ENCODE data around the gene TMEM201. TPM values are rescaled to one million over a fixed set of nuclear protein-coding genes. Genes with fewer than 3 reads are reported as not detected.
A peak's percentile ranks its signal among the peaks of the same experiment; 100 is the strongest.

TMEM201 gene, protein sequence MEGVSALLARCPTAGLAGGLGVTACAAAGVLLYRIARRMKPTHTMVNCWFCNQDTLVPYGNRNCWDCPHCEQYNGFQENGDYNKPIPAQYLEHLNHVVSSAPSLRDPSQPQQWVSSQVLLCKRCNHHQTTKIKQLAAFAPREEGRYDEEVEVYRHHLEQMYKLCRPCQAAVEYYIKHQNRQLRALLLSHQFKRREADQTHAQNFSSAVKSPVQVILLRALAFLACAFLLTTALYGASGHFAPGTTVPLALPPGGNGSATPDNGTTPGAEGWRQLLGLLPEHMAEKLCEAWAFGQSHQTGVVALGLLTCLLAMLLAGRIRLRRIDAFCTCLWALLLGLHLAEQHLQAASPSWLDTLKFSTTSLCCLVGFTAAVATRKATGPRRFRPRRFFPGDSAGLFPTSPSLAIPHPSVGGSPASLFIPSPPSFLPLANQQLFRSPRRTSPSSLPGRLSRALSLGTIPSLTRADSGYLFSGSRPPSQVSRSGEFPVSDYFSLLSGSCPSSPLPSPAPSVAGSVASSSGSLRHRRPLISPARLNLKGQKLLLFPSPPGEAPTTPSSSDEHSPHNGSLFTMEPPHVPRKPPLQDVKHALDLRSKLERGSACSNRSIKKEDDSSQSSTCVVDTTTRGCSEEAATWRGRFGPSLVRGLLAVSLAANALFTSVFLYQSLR
- 36.7 and 38.7 TPM in 2 replicates for total RNA-seq

DNA sequence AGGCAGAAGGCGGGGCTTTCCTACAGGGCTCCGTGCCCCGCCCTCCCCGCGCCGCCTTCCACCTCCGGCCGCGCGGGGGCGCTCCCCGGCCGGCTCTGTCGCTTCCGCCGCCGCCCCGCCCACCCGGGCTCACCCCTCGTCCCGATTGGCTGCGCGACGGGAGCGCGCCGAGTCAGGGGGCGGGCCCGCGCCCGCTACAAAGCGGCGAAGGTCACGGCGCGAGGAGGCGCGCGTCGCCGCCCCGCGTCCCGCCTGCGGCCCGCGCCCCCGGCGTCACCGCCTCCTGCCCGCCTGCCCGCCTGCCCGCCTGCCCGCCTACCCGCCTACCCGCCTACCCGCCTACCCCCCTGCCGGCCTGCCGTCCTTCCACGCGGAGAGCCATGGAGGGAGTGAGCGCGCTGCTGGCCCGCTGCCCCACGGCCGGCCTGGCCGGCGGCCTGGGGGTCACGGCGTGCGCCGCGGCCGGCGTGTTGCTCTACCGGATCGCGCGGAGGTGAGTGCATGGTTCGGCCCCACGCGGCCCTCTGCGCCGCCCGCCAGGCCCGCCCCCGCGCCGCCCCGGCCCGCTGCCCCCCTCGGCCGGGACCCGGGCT is at the start of gene TMEM201:
Gene TMEM201 (plus strand): TSS at position 361 of the 593 bp plus-strand sequence. CDS start 20 bp downstream, at position 381.
- Mint-ChIP-seq H3K4me1 (ENCODE audit: low read depth) (peaks cover 30% of the 10 kb centered on the region), H3K9me3 (no peaks in the 10 kb centered on the region), H3K27ac (peak within 1 kb of the TSS; percentile 48), H3K36me3 (ENCODE audit: low read depth) (peaks cover 4% of the 10 kb centered on the region), H3K4me3 (peak within 1 kb of the TSS; percentile 72), H3K27me3 (ENCODE audit: insufficient read depth) (no peaks in the 10 kb centered on the region)
- intact Hi-C loops (cut with micrococcal nuclease) = loop anchor here (1.0 to 5.0 kb wide), 8 partner anchors 38 to 444 kb away; partner anchors contain the start of genes CTNNBIP1, SLC25A33 and UBE4B
- peak; percentile 94 for DNase-seq (ENCODE audit: low spot score)

DNA sequence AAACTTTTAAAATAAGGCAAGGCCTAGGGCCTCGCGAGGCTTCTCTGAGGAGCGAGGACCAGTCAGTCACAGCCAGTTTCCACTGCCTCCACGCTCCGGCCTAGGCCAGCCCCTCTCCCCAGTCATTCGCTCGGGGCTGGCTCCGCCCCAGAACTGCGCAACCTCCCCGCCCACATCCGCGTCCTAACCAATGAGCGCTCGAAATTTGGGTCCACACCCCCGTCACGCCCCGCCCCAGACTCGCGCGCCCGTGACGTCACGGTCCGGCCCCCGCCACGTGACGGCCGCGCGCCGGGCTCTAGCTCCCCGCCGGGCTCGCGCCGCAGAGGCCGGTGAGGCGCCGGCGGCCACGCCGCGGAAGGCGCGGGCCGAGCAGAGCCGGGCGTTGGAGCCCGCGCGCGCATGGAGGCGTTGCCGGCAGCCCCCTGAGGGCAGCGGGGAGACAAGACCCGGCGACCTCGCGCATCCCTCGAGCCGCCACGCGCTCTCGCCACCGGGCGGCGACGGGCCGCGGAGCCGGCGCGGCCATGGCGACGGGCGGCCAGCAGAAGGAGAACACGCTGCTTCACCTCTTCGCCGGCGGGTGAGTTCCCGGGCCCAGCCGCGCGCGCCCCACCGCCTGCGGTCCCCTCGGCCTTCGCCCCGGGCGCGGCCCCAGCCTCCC is 49.4 kb upstream of the TMEM201 start, which contains the start of gene SLC25A33:
Gene SLC25A33 (plus strand): TSS at position 301 of the 664 bp plus-strand sequence. CDS start 227 bp downstream, at position 528.
- peak; percentile 98 for DNase-seq (ENCODE audit: low spot score)
- H3K4me1 Mint-ChIP-seq (ENCODE audit: low read depth) = peaks cover 37% of the 10 kb centered on the region
- no peaks in the 10 kb centered on the region for H3K27me3 Mint-ChIP-seq (ENCODE audit: insufficient read depth)
- H3K4me3 Mint-ChIP-seq = peak within 1 kb of the TSS; percentile 94
- intact Hi-C loops (cut with micrococcal nuclease) = loop anchor here (1.0 to 5.0 kb wide), 5 partner anchors 49 to 934 kb away; partner anchors contain the start of genes CTNNBIP1, DFFA and TMEM201
- H3K36me3 Mint-ChIP-seq (ENCODE audit: low read depth) = peaks cover 7% of the 10 kb centered on the region
- H3K9me3 Mint-ChIP-seq = no peaks in the 10 kb centered on the region
- peak within 1 kb of the TSS; percentile 88 for H3K27ac Mint-ChIP-seq

DNA sequence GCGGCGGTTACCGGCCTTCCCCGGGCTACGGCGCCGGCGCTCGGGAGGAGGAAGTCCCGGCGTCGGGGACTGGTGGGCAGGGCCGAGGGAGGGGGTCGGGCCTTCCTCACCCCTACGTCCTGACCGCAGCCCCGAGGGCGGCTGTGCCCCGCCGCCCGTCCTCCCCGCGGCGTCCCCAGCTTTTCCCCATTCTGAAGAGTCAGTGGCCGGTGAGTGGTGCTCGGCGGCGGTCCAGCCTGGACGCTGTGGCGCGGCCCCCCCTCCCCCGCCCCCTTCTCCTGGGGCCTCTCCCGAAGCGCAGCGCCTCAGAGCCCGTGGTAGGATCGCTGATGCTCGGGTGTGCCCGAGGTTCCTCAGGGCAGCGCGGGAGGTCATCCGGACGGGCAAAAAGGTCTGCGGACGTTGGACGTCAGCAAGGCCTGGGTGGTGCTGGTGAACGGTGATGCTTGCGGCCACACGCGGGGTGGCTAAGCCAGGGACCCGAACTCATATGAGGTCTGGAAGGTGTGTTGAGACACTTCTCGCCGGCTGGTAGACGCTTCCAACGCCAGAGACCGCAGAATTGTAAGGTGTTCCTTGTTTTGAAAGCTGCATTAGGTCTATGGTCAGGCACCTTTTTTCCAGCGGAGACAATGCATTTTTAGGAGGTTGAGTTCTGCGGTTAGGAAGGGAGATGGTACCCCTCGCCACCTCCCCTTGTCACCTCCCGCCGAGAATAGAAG is 48.7 kb upstream of the TMEM201 start:
- DNase-seq (ENCODE audit: low spot score) = peak; percentile 45
- peak overlapping the region; percentile 94 for H3K4me3 Mint-ChIP-seq
- no peaks in the 10 kb centered on the region for H3K27me3 Mint-ChIP-seq (ENCODE audit: insufficient read depth)
- no peaks in the 10 kb centered on the region for H3K9me3 Mint-ChIP-seq
- intact Hi-C loops (cut with micrococcal nuclease) = loop anchor here (1.0 to 5.0 kb wide), 5 partner anchors 48 to 933 kb away; partner anchors contain the start of genes CTNNBIP1, DFFA and TMEM201
- H3K36me3 Mint-ChIP-seq (ENCODE audit: low read depth) = peaks cover 7% of the 10 kb centered on the region
- peak overlapping the region; percentile 84 for H3K27ac Mint-ChIP-seq
- H3K4me1 Mint-ChIP-seq (ENCODE audit: low read depth) = peaks cover 41% of the 10 kb centered on the region

DNA sequence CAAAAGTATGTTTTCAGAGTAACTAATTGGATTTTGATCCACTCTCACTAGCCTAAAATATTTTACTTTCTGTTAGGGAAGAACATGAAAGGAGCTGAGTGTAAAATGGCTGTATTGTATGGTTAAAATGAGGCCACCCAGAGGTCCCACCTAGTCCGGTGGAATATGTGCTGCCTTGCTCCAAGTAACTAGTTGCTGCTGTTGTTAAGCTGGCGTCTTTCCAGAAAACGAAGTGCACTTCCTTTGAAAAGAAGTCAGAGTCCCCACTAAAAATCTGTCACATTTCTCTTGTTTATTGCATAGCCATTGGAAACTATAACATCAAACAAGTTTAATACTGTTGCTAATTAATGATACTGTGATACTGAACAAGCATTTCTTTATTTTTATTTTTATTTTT is 46.3 kb upstream of the TMEM201 start:
- intact Hi-C loops (cut with micrococcal nuclease) = no loop called here
- Mint-ChIP-seq H3K4me3 (peak overlapping the region; percentile 71), H3K36me3 (ENCODE audit: low read depth) (peaks cover 7% of the 10 kb centered on the region), H3K27ac (no peak overlapping the region), H3K4me1 (ENCODE audit: low read depth) (peaks cover 37% of the 10 kb centered on the region), H3K27me3 (ENCODE audit: insufficient read depth) (no peaks in the 10 kb centered on the region), H3K9me3 (no peaks in the 10 kb centered on the region)
- no peak for DNase-seq (ENCODE audit: low spot score)

DNA sequence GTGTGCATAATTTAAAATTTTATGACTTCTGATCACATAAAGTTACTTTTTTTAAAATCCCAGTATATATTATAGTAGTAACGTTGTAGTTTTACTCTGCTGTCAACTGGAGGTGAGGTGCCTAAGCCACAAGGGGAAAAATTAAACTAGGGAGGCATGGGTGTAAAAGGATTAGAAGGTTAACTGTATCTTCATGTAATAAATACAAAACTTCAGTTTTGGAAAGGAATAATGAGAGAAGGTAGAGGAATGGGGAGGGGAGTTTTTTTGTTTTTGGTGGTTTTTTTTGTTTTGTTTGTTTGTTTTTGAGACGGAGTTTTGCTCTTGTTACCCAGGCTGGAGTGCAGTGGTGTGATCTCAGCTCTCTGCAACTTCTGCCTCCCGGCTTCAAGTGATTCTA is 43.8 kb upstream of the TMEM201 start:
- H3K36me3 Mint-ChIP-seq (ENCODE audit: low read depth) = peaks cover 7% of the 10 kb centered on the region
- H3K4me3 Mint-ChIP-seq = no peak overlapping the region
- no peaks in the 10 kb centered on the region for H3K27me3 Mint-ChIP-seq (ENCODE audit: insufficient read depth)
- no peak overlapping the region for H3K27ac Mint-ChIP-seq
- peaks cover 22% of the 10 kb centered on the region for H3K4me1 Mint-ChIP-seq (ENCODE audit: low read depth)
- DNase-seq (ENCODE audit: low spot score) = no peak
- H3K9me3 Mint-ChIP-seq = no peaks in the 10 kb centered on the region
- intact Hi-C loops (cut with micrococcal nuclease) = no loop called here

DNA sequence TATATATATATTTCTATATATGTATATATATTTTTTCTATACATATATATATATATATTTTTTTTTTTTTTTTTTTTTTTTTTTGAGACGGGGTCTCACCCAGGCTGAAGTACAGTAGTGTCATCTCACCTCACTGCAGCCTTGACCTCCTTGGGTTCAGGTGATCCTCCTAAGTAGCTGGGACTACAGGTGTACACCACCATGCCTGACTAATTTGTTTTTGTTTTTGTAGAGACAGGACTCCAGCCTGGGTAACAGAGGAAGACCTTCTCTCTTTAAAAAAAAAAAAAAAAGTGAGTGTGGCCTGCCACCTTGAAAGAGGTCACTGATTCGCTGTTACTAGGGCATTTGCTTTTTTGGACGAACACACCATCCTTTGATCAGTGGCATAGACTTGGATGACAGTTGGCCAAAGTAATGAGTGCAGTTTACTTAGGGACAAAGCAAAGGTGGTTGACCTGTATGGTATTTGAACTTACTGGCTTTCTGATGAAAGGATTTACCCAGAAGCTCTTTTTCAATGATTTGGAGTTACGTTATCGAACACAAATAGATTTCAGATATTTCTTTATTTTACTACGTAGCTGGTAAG is 38.7 kb upstream of the TMEM201 start:
- Mint-ChIP-seq H3K4me3 (no peak overlapping the region), H3K4me1 (ENCODE audit: low read depth) (peaks cover 1% of the 10 kb centered on the region), H3K27ac (no peak overlapping the region), H3K27me3 (ENCODE audit: insufficient read depth) (no peaks in the 10 kb centered on the region), H3K36me3 (ENCODE audit: low read depth) (peaks cover 7% of the 10 kb centered on the region), H3K9me3 (no peaks in the 10 kb centered on the region)
- DNase-seq (ENCODE audit: low spot score) = no peak
- intact Hi-C loops (cut with micrococcal nuclease) = no loop called here

DNA sequence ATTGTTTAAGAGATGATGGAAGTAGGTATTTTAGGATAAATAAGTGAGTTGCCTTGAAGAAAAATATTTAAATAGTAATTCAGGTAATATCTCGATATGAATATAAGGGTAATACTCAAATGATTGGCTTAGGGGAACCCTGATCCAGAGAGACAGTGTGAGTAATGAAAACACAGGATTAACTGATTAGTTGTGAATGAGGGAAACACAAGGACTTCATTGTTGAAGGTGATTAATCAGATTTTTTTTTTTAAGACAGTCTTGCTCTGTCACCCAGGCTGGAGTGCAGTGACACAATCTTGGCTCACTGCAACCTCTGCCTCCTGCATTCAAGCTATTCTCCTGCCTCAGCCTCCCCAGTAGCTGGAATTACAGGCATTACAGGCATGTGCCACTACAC is 36.7 kb upstream of the TMEM201 start:
- no peaks in the 10 kb centered on the region for H3K4me1 Mint-ChIP-seq (ENCODE audit: low read depth)
- no peak for DNase-seq (ENCODE audit: low spot score)
- H3K27me3 Mint-ChIP-seq (ENCODE audit: insufficient read depth) = no peaks in the 10 kb centered on the region
- H3K36me3 Mint-ChIP-seq (ENCODE audit: low read depth) = peaks cover 19% of the 10 kb centered on the region
- H3K9me3 Mint-ChIP-seq = no peaks in the 10 kb centered on the region
- intact Hi-C loops (cut with micrococcal nuclease) = no loop called here
- H3K4me3 Mint-ChIP-seq = no peak overlapping the region
- no peak overlapping the region for H3K27ac Mint-ChIP-seq

DNA sequence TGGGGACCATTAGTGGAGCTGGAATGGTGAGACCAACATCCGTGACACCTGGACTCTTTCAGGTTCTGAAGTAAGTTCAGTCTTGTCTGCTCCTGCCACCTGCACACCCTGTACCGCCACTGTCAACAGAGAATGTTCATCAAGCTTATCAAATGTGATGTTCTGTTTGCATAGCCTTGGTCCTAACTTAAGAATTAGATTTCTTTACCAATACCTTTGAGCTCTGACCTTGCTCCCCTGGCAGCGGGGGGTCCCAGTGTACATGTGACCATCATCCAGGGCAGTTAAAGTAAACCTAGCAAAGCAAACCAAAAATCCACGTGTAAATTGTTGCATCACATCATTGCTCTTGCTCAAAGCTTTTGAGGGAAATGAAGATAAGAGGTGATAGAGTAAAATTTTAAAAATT is 35.0 kb upstream of the TMEM201 start:
- intact Hi-C loops (cut with micrococcal nuclease) = no loop called here
- Mint-ChIP-seq H3K36me3 (ENCODE audit: low read depth) (peaks cover 27% of the 10 kb centered on the region), H3K9me3 (no peaks in the 10 kb centered on the region), H3K4me3 (no peak overlapping the region), H3K27ac (no peak overlapping the region), H3K4me1 (ENCODE audit: low read depth) (peaks cover 5% of the 10 kb centered on the region), H3K27me3 (ENCODE audit: insufficient read depth) (no peaks in the 10 kb centered on the region)
- DNase-seq (ENCODE audit: low spot score) = no peak

DNA sequence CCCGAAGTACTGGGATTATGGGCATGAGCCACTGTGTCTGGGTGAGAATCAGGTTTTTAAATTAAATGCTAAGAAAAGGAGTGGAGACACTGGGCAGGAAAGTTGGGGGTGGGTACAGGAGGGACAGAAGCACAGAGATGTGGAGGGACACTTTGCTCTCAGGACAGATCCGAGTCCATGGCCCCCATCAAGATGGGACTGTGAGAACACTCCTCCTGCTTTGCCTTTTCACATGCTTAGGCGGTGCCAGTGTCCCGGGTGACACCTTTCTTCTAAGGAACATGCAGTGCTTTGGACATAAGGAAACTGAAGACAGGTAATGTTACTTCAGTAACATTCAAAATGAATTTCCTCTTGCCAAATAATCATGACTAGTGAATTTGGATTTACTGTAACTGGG is 32.8 kb upstream of the TMEM201 start:
- Mint-ChIP-seq H3K27ac (no peak overlapping the region), H3K4me3 (no peak overlapping the region)

DNA sequence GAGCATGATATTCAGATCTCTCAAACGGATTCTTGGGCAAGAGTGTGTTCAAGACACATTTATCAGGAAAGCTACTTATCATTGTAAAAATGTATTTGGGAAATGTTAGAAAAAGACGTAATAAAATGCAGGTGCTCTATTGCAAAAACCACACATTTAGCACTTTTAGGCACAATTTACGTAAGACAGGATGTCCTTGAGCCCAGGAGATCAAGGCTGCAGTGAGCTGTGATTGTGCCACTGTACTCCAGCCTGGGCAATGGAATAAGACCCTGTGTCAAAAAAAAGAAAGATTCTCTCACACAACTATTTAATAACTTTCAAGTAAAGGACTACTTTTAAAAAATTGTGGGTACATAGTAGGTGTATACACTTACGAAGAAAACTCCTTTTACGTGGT is 31.1 kb upstream of the TMEM201 start:
- DNase-seq (ENCODE audit: low spot score) = no peak
- Mint-ChIP-seq H3K4me3 (no peak overlapping the region), H3K9me3 (no peaks in the 10 kb centered on the region), H3K27me3 (ENCODE audit: insufficient read depth) (no peaks in the 10 kb centered on the region), H3K36me3 (ENCODE audit: low read depth) (peaks cover 34% of the 10 kb centered on the region), H3K4me1 (ENCODE audit: low read depth) (peaks cover 17% of the 10 kb centered on the region), H3K27ac (no peak overlapping the region)
- intact Hi-C loops (cut with micrococcal nuclease) = no loop called here

More for the DNA sequence above, 32.8 kb upstream of the TMEM201 start:
- peaks cover 32% of the 10 kb centered on the region for H3K36me3 Mint-ChIP-seq (ENCODE audit: low read depth)
- H3K27me3 Mint-ChIP-seq (ENCODE audit: insufficient read depth) = no peaks in the 10 kb centered on the region
- intact Hi-C loops (cut with micrococcal nuclease) = no loop called here
- H3K4me1 Mint-ChIP-seq (ENCODE audit: low read depth) = peaks cover 17% of the 10 kb centered on the region
- H3K9me3 Mint-ChIP-seq = no peaks in the 10 kb centered on the region
- no peak for DNase-seq (ENCODE audit: low spot score)

DNA sequence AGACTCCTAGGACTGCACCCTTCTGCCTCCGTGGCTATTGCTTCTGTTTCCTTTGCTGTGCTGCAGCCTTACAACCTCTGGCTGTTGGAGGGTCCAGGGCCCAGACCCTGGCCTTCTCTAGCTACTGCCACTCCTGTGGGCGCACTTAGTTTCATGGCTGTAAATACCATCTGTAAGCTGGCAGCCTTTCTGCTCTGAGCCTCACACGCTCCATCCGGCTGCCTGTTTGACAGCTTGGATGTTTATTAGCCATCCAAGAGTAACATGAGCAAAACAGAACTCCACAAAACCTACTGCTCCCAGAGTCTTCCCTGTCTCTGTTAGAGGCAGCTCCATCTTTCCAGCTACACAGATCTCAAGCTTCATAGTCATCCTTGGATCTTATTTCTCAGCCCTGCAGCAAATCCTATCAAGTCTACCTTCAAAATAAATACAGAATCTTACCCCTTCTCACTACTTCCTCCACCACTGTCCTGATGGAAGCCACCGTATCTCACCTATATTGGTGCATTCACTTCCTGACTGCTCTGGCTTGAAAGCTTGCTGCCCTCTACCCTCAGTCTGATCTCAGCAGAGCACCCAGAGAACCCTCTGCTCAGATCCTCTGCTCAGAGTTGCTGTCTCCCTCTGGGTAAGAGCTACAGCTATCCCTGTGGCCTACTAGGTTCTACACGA is 30.3 kb upstream of the TMEM201 start:
- Mint-ChIP-seq H3K27ac (no peak overlapping the region), H3K4me3 (no peak overlapping the region)
- intact Hi-C loops (cut with micrococcal nuclease) = no loop called here

More for the DNA sequence above, 30.3 kb upstream of the TMEM201 start:
- peaks cover 34% of the 10 kb centered on the region for H3K36me3 Mint-ChIP-seq (ENCODE audit: low read depth)
- H3K27me3 Mint-ChIP-seq (ENCODE audit: insufficient read depth) = no peaks in the 10 kb centered on the region
- no peaks in the 10 kb centered on the region for H3K9me3 Mint-ChIP-seq
- no peak for DNase-seq (ENCODE audit: low spot score)
- H3K4me1 Mint-ChIP-seq (ENCODE audit: low read depth) = peaks cover 20% of the 10 kb centered on the region
